Choroid plexus epithelial cell (primary cell): ENCODE results near the gene SIGLECL1.

Experiments used
- DNase-seq: peaks from one replicate; pipeline ENCODE4 v3.0.0-alpha.2; 2010; ENCODE audit warnings: low read depth
- H3K4me3 ChIP-seq: 2 replicates; pipeline ENCODE4 v1.5.1; 2011; ENCODE audit warnings: low read depth, mild to moderate bottlenecking, control low read depth, low read length, moderate library complexity
- CTCF ChIP-seq: conservative IDR thresholded peaks from 2 replicates; pipeline ENCODE4 v1.5.1; 2011; ENCODE audit warnings: low read depth, mild to moderate bottlenecking, control low read depth, inconsistent platforms, low read length, moderate library complexity

Gene SIGLECL1

GRCh38 chr19:51263808-51264207 lies 12.9 kb downstream of the SIGLECL1 start:
- DNase-seq, result no peak
- no peak overlapping the region for H3K4me3 ChIP-seq
- no peak for TF ChIP-seq CTCF

GRCh38 chr19:51271067-51271466 lies 20.2 kb downstream of the SIGLECL1 start:
- no peak overlapping the region for H3K4me3 ChIP-seq
- no peak for TF ChIP-seq CTCF
- no peak for DNase-seq

GRCh38 chr19:51272183-51272810 lies 21.4 kb downstream of the SIGLECL1 start:
- DNase-seq, result no peak
- no peak for TF ChIP-seq CTCF
- no peak overlapping the region for H3K4me3 ChIP-seq

- no peak overlapping the region for H3K4me3 ChIP-seq
- DNase-seq, result no peak
- TF ChIP-seq CTCF, result no peak
Measured at GRCh38 chr19:51274049-51274770, 23.3 kb downstream of the SIGLECL1 start.

DNA sequence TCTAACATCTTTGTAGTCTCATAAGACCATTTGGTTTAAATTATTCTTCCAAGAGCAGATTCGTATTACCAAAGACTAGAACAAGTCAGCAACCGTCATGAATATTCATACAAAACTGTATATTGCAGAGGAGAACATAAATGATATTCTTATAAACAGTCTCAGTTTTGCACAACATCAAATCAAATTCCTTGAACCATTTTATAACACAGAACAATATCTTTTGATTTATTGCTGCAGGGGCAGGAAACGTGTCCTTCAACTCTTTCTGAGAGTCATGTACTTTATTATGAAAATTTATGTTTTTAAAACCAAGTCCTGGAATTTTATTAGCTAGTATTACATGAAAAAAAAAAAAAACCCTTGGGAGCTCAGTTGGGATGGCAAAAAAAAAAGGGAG lies 26.2 kb downstream of the SIGLECL1 start:
- TF ChIP-seq CTCF, result no peak
- no peak for DNase-seq
- no peak overlapping the region for H3K4me3 ChIP-seq

GRCh38 chr19:51282335-51282734 lies 31.5 kb downstream of the SIGLECL1 start:
- no peak for TF ChIP-seq CTCF
- no peak for DNase-seq
- no peak overlapping the region for H3K4me3 ChIP-seq

- no peak for TF ChIP-seq CTCF
- DNase-seq, result no peak
Measured at GRCh38 chr19:51285682-51286081, 34.8 kb downstream of the SIGLECL1 start.

More at GRCh38 chr19:51285682-51286081, 34.8 kb downstream of the SIGLECL1 start:
- H3K4me3 ChIP-seq, result no peak overlapping the region
